Effector memory CD8-positive, alpha-beta T cell (primary cell): ENCODE results near the gene FABP1.

ENCODE experiments used
- ATAC-seq: fragments of 150-1000 bp; cut with Tn5 transposase; replicated peaks from 2 replicates; pipeline ENCODE4 v1.10.0; 2021; ENCODE audit warnings: mild to moderate bottlenecking, moderate library complexity
- DNase-seq, 3 experiments: peaks; one replicate each; pipeline ENCODE4 v3.0.0; 2021
- H3K27ac Mint-ChIP-seq, 2 donors: one replicate each; pipeline ENCODE4 v1.8.0; 2022; ENCODE audit warnings: mild to moderate bottlenecking in 2 of 2, mixed read lengths in 2 of 2, moderate library complexity in 2 of 2
- H3K27me3 Mint-ChIP-seq, 2 donors: one replicate each; pipeline ENCODE4 v1.8.0; 2022; ENCODE audit warnings: mixed read lengths in 2 of 2
- H3K36me3 Mint-ChIP-seq: one replicate; pipeline ENCODE4 v1.8.0; 2022; ENCODE audit warnings: mild to moderate bottlenecking, moderate library complexity, mixed read lengths; ENCODE audit not compliant: insufficient read depth
- H3K4me1 Mint-ChIP-seq, 2 donors: one replicate each; pipeline ENCODE4 v1.8.0; 2022; ENCODE audit warnings: low read depth in 2 of 2, mixed read lengths in 2 of 2
- H3K4me3 Mint-ChIP-seq, 2 donors: one replicate each; pipeline ENCODE4 v1.8.0; 2022; ENCODE audit warnings: mild to moderate bottlenecking in 2 of 2, mixed read lengths in 2 of 2, moderate library complexity in 2 of 2
- H3K9me3 Mint-ChIP-seq, 2 donors: one replicate each; pipeline ENCODE4 v1.8.0; 2022; ENCODE audit warnings: mixed read lengths in 2 of 2

The FABP1 gene

DNA sequence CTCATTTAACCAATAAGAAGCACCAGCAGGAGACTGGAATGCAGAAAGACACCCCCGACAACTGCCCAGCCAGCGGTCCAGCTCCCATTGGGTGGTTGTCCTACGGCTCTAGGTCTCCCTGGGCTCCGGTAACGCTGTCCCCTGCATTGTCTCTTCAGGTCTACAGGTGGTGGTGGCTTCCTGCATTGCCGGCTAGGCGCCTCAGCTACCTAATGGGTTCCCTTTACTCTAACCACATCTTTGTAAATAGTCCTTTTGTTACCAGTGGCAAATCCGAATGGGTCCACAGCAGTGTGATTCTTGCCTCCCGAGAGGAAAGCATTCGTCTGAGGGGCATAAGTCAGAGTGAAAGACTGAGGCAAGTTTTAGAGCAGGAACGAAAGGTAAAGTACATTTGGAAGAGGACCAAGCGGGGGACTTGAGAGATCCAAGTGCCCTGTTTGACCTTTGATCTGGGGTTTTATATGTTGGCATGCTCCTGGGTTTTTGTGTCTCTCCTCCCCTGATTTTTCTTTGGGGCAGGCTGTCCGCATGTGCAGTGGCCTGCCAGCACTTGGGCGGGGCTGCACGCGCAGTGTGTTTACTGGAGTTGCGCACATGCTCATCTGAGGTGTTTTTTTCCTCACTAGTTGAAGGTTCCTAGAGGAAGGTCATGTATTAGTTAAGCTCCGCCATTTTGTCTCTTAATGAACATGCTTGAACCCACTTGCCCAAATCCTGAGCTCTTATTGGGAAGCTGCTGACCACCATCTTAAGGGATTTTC, 11.0 kb downstream of the FABP1 start:
- DNase-seq (no peak), ATAC-seq (no peak)
- no peaks in the 10 kb centered on the region for H3K4me1 Mint-ChIP-seq
- no peak overlapping the region for H3K4me3 Mint-ChIP-seq
- H3K9me3 Mint-ChIP-seq = no peaks in the 10 kb centered on the region
- H3K27me3 Mint-ChIP-seq = peaks cover 53 to 55% of the 10 kb centered on the region in 2 donors
- no peaks in the 10 kb centered on the region for H3K36me3 Mint-ChIP-seq
- H3K27ac Mint-ChIP-seq = no peak overlapping the region

DNA sequence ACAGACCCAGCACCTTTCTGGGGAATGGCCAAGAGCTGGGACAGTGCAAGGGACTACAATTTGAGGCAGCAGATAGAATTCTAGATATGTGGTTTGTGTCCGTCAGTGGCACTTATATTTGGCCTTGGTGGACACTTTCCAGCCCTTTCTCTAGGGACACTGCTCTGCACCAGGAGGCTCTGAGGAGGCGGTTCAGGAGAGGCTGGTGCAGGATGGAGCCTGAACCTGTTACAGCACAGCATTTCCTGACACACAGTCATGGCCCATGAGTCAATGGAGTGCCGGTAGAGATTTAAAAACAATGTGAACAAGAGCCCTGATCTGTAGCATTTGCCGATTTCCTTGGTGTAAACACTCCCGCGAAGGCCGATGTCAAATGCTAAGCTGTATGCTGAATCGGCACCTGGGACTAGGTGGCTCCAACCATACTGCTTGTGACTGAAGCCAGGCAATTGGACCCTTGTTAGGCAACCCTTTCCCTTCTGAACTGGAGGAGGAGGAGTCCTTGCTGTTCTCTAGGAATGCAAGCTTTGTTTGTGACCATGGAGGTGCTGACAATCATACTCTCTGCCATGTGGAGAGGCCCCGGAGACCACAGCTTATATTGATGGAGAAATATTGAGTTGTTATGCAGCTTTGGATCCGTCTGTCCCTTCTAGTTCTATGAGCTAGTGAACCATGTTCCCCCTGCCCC, 11.9 kb downstream of the FABP1 start:
- ATAC-seq (no peak), DNase-seq (no peak)
- no peak overlapping the region for H3K4me3 Mint-ChIP-seq
- peaks cover 44 to 46% of the 10 kb centered on the region in 2 donors for H3K27me3 Mint-ChIP-seq
- no peaks in the 10 kb centered on the region for H3K4me1 Mint-ChIP-seq
- H3K36me3 Mint-ChIP-seq = no peaks in the 10 kb centered on the region
- H3K27ac Mint-ChIP-seq = no peak overlapping the region
- no peaks in the 10 kb centered on the region for H3K9me3 Mint-ChIP-seq

GRCh38 chr2:88114889-88115288, 13.0 kb downstream of the FABP1 start:
- ATAC-seq (no peak), DNase-seq (no peak)
- H3K4me1 Mint-ChIP-seq = no peaks in the 10 kb centered on the region
- peaks cover 39 to 40% of the 10 kb centered on the region in 2 donors for H3K27me3 Mint-ChIP-seq
- H3K36me3 Mint-ChIP-seq = no peaks in the 10 kb centered on the region
- no peak overlapping the region for H3K4me3 Mint-ChIP-seq
- no peaks in the 10 kb centered on the region for H3K9me3 Mint-ChIP-seq
- H3K27ac Mint-ChIP-seq = no peak overlapping the region

DNA sequence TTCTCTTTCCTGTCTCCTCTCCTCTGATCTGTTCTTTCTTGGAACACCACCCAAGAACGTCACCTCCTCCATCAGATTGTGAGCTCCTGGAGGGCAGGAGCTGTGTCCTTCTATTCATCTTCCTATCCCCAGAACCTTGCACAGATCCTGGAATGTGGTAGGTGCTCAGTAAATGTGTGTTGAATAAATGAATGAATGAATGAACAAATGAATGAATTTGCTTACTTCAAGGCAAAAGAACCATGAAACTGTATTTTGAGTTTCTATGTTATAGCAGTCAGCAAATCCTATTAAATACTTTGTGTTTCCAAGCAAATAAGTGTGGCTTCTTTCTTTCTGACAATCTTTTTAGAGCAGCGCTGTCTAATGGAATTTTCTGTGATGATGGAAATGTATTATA, 14.8 kb downstream of the FABP1 start:
- Mint-ChIP-seq H3K9me3 (no peaks in the 10 kb centered on the region), H3K27ac (no peak overlapping the region), H3K4me1 (no peaks in the 10 kb centered on the region), H3K27me3 (peaks cover 32 to 33% of the 10 kb centered on the region in 2 donors), H3K4me3 (no peak overlapping the region), H3K36me3 (no peaks in the 10 kb centered on the region)
- DNase-seq (no peak), ATAC-seq (no peak)

GRCh38 chr2:88110830-88111229, 17.0 kb downstream of the FABP1 start:
- H3K9me3 Mint-ChIP-seq = no peaks in the 10 kb centered on the region
- no peak for DNase-seq
- H3K27ac Mint-ChIP-seq = no peak overlapping the region
- H3K4me3 Mint-ChIP-seq = no peak overlapping the region
- no peaks in the 10 kb centered on the region for H3K36me3 Mint-ChIP-seq
- no peak for ATAC-seq
- no peaks in the 10 kb centered on the region for H3K4me1 Mint-ChIP-seq
- peaks cover 18 to 19% of the 10 kb centered on the region in 2 donors for H3K27me3 Mint-ChIP-seq

GRCh38 chr2:88108796-88109195, 19.1 kb downstream of the FABP1 start:
- DNase-seq = no peak
- Mint-ChIP-seq H3K4me3 (no peak overlapping the region), H3K27ac (no peak overlapping the region), H3K4me1 (no peaks in the 10 kb centered on the region), H3K36me3 (no peaks in the 10 kb centered on the region), H3K27me3 (peaks cover 24 to 25% of the 10 kb centered on the region in 2 donors), H3K9me3 (no peaks in the 10 kb centered on the region)
- ATAC-seq = no peak

DNA sequence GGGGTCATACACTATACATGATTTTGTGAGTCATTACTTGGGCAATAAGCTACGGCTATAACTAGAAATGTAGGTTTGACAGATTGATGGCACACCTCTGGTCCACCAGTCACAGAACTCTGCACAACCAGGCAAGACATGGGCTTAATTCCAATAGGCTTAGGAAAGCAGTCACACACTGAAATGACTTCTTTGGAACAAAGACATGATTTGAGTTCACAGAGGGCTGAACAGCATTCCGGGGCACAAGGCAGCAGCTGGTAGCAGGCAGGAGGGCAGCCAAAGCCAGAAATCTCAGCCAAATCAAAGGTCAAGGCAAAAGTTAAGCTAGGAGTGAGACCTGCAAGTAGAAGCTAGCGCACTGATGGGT, 27.4 kb downstream of the FABP1 start:
- no peaks in the 10 kb centered on the region for H3K4me1 Mint-ChIP-seq
- no peaks in the 10 kb centered on the region for H3K36me3 Mint-ChIP-seq
- DNase-seq = no peak
- no peaks in the 10 kb centered on the region for H3K9me3 Mint-ChIP-seq
- H3K27ac Mint-ChIP-seq = no peak overlapping the region
- H3K27me3 Mint-ChIP-seq = peaks cover 38 to 55% of the 10 kb centered on the region in 2 donors
- no peak overlapping the region for H3K4me3 Mint-ChIP-seq
- ATAC-seq = no peak

GRCh38 chr2:88099798-88100488, 27.9 kb downstream of the FABP1 start:
- DNase-seq (no peak), ATAC-seq (no peak)
- Mint-ChIP-seq H3K9me3 (no peaks in the 10 kb centered on the region), H3K4me3 (no peak overlapping the region), H3K4me1 (no peaks in the 10 kb centered on the region), H3K36me3 (no peaks in the 10 kb centered on the region), H3K27ac (no peak overlapping the region), H3K27me3 (peaks cover 37 to 54% of the 10 kb centered on the region in 2 donors)

- no peak for ATAC-seq
These were observed 29.3 kb downstream of the FABP1 start for GRCh38 chr2:88098558-88098900.

GRCh38 chr2:88097891-88098557, 29.8 kb downstream of the FABP1 start:
- H3K9me3 Mint-ChIP-seq = no peaks in the 10 kb centered on the region
- DNase-seq = no peak
- no peak for ATAC-seq
- H3K4me3 Mint-ChIP-seq = no peak overlapping the region
- no peak overlapping the region for H3K27ac Mint-ChIP-seq
- no peaks in the 10 kb centered on the region for H3K36me3 Mint-ChIP-seq
- no peaks in the 10 kb centered on the region for H3K4me1 Mint-ChIP-seq
- peaks cover 22 to 38% of the 10 kb centered on the region in 2 donors for H3K27me3 Mint-ChIP-seq

More at GRCh38 chr2:88098558-88098900, 29.3 kb downstream of the FABP1 start:
- no peak for DNase-seq
- H3K27me3 Mint-ChIP-seq = peaks cover 25 to 42% of the 10 kb centered on the region in 2 donors
- H3K4me1 Mint-ChIP-seq = no peaks in the 10 kb centered on the region
- no peak overlapping the region for H3K27ac Mint-ChIP-seq
- H3K4me3 Mint-ChIP-seq = no peak overlapping the region
- no peaks in the 10 kb centered on the region for H3K9me3 Mint-ChIP-seq
- H3K36me3 Mint-ChIP-seq = no peaks in the 10 kb centered on the region

DNA sequence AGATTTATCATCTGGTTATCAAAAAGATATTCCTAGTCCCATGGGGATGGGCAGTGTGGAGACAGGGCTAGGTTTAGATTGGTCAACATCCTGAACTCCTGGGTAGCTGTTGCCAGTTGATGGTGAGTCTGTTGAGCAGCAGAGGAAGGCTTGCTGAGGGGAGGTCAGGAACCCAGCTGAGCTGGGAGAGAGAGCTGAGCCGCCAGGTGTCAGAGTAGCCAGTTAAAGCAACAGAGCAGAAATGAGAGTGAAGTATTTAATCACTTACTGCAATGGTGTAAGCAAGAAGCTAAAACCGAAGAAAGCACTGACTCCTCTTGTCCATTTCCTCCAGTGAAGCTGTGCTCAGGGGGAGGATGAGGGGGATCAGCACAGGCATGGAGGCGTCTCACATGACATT, 30.7 kb downstream of the FABP1 start:
- Mint-ChIP-seq H3K36me3 (no peaks in the 10 kb centered on the region), H3K4me1 (no peaks in the 10 kb centered on the region), H3K27ac (no peak overlapping the region), H3K27me3 (peaks cover 13 to 30% of the 10 kb centered on the region in 2 donors), H3K4me3 (no peak overlapping the region), H3K9me3 (no peaks in the 10 kb centered on the region)
- no peak for ATAC-seq
- no peak for DNase-seq

DNA sequence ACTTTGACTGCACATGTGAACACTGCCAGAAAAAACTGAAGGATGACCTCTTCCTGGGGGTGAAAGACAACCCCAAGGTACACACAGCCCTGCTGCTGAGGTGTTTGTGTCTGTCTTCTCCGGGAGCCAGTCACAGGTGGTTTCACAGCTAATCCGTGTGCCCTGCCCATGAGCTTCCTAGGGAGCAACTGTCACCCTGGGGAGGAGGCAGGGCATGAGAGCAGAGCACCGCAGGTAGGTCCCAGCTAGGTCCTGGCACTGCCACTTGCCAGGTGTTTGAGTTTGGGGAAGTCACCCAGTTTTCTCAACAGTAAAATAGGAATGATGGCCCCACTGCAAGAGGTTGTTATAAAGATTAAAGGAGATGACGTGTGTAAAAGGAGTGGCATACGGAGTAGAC, 31.2 kb downstream of the FABP1 start:
- H3K27ac Mint-ChIP-seq = no peak overlapping the region
- DNase-seq = no peak
- ATAC-seq = no peak
- H3K9me3 Mint-ChIP-seq = no peaks in the 10 kb centered on the region
- H3K27me3 Mint-ChIP-seq = peaks cover 13 to 28% of the 10 kb centered on the region in 2 donors
- no peaks in the 10 kb centered on the region for H3K4me1 Mint-ChIP-seq
- H3K4me3 Mint-ChIP-seq = no peak overlapping the region
- H3K36me3 Mint-ChIP-seq = no peaks in the 10 kb centered on the region

DNA sequence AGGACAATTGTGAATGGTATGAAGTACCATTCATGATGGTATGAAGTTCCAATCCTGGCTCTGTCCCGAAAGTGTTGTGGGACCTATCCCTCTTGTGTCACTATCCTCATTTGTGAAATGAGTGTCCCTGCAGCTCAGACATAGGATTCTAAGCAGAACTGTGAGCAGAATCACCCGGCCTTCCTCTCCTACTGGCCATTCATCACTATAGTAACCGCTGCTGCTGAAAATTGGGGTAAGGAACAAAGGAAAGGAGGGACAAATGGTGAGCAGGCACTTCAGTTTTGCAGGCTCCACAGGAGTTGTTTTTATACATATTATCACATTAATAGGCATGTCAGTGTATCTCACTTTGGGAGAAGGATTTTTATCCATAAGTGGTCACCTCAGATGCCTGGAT, 32.8 kb downstream of the FABP1 start:
- Mint-ChIP-seq H3K4me3 (no peak overlapping the region), H3K27ac (no peak overlapping the region), H3K36me3 (no peaks in the 10 kb centered on the region), H3K9me3 (no peaks in the 10 kb centered on the region), H3K4me1 (no peaks in the 10 kb centered on the region), H3K27me3 (peaks cover 3 to 15% of the 10 kb centered on the region in 2 donors)
- ATAC-seq = no peak
- DNase-seq = no peak
